ENCODE results near the gene RHBDL1.

Gene RHBDL1

DNA sequence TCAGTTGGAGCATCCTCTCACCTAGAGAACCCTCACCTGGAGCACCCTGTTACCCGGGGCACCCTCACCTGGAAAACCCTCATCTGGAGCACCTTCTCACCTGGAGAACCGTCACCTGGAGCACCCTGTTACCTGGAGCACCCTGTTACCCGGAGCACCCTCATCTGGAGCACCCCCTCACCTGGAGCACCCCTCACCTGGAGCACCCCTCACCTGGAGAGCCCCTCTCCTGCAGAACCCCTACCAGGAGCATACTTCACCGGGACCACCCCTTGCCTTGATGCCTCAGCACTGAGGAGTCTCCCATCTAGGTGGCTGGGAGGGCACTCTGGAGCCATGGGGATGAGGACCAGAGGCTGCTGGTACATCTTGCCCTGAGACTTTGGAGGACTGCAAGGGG is 33.5 kb downstream of the RHBDL1 start:
- no peak for DNase-seq

DNA sequence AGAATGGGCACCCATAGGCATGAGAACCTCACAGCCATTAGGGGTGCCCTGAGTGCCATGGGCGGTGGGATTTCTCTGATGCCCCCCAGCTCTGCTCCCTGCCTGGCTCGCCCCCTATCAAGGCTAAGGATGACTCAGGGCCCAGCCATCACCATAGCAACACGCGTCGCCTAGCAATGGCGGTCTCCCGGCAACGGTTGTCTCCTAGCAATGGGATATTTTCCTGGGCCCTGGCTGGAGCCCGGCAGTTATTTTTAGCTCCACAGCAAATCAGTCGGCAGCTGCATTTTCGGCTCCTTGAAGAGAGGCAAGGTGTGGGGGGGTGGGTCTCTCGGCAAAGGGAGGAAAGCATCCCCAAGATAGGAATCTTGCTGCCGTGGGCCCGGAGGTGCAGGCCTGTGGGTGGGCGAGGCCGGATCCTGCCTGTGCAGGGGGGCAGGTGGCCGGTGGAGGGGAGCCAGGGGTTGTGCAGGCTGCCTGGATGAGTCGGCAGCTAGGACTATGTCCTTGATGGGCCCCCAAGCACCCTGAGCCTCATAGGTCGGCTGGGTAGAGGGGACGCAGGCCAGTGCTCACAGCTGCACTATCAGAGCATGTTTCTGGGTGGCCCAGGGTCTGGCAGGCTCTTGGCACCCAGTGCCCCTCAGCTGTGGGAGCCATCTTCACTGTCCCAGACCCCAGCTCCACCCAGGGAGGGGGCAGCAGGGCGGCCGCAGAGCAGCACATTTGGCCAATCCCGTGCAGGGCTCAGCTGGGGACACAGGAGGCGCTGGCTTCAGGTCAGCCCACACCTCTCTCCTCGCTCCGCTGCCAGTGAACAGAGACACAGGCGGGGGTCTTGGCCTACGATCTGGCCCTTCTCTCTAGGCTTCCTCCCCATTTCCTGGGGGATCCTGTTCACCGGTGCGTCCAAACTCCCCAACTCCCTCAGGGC is 34.4 kb downstream of the RHBDL1 start:
- no peak for DNase-seq

DNA sequence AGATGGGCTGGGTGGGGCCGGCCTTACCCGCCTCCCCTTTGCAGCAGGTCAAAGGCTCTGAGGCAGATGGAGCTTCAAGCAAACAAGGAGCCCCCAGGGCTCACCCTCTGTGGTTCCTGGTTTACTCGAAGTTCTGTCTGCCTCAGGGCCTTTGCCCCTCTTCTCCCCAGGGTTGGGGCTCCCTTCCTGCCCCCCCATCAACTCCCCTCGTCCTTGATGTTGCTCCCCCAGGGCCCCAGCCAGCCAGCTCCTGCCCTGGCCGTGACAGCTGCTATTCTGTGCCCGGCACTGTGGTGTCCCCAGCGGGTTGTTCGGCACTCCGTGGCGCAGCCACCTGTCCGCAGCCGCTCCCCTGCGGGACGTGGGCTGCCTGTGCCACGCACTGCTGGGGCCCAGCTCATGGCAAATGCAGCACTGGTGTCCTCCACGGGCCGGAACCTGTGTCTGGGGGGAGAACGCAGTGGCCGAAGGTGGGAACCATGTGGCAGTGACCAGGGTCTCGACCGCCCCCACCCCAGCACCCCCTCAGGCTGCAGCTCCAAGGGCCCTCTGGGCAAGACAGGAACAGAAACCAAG is 35.1 kb downstream of the RHBDL1 start:
- no peak for DNase-seq

DNA sequence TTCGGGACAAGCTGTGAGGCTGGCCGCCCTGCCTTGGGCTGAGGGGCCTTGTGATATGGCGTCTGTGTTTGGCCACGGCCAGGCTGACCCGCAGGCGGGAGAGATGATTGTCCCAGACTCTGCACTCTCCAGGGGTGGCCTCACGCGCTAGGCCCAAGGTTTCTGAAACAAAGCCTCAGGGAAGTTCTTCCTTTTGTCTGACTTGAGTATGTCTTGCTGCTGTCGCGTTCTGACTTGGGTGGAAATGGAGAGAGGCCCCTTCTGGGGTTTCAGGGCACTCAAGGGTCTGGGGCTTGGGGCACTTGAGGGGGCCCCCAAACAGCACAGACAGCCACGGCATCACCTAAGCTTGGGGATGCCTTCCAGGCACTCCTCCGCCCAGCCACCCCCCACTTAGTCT is 35.6 kb downstream of the RHBDL1 start:
- no peak for DNase-seq

DNA sequence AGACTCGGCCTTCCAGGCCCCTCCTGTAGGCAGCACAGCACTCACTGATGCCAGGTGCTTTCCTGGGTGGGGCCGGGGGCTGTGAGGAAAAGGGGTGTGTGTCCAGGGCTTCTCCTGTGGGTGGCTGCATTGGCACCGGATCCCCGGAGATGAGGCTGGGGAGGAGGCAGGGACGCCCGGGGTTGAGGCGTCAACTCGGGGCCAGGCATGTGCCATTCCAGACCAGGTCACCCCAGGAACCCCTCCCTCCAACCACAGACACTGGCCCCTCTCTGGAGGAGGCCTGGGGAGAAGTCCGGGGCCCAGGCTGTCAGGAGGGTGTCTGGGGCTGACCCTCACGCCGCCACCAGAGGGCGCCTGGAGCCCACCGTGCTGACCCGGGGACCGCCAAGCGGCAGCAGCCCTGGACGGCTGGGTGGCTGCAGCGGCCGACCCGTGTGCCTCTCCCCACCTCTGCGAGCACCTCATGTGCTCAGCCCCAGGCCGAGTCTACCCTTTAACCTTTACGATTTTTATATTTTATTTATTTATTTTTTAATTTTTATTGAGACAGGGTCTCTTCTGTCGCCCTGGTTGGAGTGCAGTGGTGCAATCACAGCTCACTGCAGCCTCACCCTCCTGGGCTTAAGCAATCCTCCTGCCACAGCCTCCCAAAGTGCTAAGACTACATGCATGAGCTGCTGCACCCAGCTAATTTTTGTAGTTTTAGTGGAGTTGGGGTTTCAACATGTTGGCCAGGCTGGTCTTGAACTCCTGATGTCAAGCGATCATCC is 36.3 kb downstream of the RHBDL1 start:
- DNase-seq = peak; percentile 79 to 86

DNA sequence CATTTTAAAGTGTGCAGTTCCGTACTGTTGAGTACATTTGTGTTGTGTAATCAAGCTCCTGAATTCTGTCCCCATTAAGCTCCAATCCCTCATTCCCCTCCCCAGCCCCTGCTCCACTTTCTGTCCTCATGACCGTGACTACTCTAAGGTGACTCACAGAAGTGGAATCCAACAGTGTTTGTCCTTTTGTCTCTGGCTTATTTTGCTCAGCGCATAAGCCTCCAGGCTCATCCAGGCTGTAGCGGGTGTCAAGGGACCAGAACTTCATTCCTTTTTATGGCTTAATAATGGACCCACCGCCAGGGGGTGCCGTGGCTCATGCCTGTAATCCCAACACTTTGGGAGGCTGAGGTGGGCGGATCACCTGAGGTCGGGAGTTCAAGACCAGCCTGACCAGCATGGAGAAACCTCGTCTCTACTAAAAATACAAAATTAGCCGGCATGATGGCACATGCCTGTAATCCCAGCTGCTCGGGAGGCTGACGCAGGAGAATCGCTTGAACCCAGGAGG is 37.3 kb downstream of the RHBDL1 start:
- peak; percentile 61 to 63 for DNase-seq

DNA sequence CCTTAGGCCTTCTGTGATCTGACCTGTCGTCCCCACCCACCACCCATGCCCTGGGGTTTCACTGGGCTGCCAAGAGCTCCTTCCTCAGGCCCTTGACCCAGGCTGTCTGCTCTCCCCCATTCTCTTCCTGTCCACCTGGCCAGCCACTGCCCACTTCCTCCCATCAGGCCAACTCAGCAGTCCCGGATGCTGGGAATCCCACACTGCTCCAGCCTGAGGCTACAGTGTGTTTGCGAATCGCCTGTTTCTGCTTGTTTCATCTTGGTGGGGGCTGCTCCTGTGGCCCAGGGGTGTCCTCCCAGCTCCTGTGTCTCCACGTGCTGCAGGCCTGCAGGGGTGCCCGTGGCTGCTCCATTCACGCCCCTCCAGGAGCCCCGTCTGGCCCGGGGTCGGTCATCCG is 38.6 kb downstream of the RHBDL1 start:
- no peak for DNase-seq

DNA sequence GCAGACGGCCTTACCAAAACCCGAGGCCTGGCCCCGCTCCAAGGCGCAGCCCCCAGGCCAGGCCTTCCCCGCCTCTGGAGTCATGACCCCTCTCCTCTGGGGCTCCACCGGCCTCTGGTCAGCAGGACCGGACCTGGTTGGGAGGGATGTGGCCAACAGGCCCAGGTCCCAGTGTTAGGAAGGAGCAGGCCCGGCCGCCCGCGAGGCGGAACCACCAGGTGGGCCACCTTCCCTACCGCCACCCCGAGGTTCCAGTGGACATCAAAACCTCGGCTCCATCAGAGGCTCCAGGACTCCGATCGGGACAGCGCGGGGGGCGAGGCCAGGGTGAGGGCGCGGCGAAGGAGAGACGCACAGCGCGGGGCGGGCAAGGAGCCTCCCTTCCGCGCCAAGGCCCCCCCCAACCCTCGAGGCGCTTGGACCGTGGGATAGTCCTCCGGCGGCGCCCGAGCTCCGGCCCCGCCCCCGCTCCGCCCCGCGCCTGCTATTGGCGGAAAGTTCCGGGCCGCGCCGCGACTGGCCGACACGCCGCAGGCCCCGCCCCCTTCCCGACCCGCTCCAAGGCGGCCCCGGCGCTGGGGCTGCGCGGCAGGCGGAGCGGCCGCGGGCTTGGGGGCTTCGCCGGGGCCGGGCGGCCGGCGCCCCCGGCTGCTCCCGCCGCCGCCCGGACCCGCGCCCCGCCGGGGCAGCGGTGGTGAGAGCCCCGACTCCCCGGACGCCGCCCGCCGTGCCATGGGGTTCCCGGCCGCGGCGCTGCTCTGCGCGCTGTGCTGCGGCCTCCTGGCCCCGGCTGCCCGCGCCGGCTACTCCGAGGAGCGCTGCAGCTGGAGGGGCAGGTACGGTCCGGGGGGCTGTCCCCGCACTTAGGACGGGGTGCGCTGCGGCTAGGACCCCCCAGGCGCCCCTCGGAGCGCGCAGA is 39.3 kb downstream of the RHBDL1 start, which contains the start of gene METRN:
TSS of gene METRN (plus strand) at position 561 of the 919 bp plus-strand sequence. CDS start at position 733, 172 bp downstream.
- DNase-seq = peak; percentile 92

DNA sequence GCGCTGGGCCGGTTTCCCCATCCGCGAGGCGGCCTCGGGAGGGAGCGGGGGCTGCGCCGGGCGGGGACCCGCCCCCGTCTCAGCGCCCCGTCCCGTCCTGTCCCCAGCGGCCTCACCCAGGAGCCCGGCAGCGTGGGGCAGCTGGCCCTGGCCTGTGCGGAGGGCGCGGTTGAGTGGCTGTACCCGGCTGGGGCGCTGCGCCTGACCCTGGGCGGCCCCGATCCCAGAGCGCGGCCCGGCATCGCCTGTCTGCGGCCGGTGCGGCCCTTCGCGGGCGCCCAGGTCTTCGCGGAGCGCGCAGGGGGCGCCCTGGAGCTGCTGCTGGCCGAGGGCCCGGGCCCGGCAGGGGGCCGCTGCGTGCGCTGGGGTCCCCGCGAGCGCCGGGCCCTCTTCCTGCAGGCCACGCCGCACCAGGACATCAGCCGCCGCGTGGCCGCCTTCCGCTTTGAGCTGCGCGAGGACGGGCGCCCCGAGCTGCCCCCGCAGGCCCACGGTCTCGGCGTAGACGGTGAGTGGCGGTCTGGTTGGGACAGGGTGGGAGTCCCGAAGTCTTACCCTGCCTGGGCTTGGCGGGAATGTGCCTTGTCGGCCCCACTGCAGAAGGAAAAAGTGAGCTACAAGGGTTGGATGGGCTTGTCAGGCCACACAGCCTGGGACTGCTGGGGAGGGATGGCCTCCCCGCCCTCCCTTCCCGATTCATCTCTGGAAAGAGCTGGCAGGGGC is 40.2 kb downstream of the RHBDL1 start:
- no peak for DNase-seq

DNA sequence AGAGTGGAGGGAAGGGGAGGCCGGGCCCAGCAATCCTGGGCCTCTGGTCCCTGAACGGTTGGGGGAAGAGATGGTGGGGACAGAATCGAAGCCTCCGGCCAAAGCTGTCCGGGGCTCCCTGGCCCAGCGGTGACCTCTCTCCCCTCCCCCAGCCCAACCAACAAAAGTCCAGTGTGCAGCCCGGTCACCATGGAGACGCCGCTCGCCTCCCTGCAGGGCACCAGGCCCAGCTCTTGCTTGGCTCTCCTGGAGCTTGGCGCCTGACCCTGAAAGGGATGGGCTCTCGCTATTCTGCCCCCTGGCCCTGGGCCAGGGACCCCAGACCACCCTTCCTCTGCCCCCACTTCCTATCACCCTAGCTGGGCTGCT is 40.7 kb downstream of the RHBDL1 start:
- DNase-seq = no peak

DNA sequence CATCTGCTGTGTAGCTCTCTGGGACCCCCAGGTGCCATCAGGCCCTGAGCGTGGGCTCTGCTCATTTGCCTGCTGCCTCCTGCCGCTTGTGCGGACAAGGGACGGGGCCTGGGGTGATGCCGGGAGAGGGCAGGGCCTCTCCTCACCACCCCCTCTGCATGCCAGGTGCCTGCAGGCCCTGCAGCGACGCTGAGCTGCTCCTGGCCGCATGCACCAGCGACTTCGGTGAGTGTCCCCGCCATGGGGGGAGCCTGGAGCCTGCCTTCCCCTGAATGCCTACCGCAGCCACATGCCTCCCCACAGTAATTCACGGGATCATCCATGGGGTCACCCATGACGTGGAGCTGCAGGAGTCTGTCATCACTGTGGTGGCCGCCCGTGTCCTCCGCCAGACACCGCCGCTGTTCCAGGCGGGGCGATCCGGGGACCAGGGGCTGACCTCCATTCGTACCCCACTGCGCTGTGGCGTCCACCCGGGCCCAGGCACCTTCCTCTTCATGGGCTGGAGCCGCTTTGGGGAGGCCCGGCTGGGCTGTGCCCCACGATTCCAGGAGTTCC is 41.4 kb downstream of the RHBDL1 start:
- DNase-seq = no peak

DNA sequence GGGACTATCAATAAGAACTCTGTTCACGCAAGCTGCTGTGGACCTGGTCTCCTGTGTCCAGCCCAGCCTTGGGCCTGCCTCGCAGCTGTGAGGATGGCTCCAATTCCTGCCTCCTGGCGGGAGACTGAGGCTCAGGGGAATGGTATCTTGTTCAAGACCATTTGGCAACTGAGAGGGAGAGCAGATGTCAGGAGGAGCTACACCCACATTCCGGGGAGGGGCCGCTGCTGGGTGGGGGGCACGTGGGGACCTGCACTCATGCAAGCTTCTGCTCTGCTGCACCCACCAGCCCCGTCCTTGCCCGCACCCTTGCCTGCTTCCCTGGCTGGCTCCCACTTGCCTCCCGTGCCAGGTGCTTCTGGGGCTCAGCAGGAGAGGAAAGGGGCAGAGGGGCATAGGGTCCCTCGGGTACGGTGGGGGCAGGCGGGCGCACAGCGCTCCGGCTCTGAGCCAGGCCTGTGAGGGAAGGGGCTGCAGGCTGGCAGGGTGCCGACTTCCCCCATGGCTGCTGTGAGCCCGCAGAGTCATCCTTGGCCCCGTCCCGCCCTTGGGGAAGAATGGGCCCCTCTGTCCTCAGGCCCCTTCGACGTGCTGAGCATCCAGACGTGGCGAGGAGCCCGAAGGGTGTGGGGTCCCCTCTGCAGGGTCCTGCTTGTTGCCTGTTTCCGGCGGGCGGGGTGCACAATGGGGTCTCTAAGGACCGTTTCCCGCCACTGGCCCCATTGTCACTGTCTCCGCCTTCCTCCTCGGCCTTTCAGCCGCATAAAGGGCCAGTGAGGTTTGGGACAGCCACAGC is 42.2 kb downstream of the RHBDL1 start:
- no peak for DNase-seq

DNA sequence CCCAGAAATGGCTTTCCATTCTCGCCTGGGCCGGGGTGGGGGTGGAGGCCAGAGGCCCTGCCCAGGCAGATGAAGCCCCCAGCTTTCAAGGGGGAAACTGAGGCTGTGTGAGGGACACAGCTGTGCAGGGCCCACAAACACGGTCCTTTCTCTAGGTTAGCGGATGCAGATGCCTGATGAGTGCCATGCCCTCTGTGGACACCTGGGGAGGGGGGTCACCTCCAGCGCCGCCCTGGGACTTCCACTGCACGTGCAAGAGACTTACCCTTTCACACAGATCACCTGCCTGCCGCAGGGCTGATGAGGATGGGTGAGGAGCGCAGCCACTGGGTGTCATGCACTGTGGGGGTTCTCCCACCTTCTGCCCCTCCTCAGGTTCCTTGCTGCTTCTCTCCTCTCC is 42.9 kb downstream of the RHBDL1 start:
- DNase-seq = no peak

DNA sequence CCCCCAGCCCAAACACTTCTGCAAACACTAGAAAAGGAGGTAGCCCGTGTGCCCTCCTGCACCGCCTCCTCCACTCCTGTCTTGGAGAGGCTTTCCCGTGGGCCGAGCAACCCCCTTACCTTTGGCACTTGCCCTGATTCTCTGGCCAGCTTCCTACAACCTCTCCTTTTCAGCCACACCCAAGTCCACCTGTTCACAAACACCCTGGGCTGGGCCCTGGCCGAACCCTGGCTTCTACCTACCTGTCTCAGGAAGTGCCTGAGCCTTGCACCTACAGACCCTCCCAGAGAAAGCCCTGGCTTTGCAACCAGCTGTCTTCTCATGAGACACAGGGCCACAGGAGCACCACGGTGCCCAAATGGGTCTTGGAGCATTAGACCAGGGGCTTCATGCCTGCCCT is 43.5 kb downstream of the RHBDL1 start:
- no peak for DNase-seq

DNA sequence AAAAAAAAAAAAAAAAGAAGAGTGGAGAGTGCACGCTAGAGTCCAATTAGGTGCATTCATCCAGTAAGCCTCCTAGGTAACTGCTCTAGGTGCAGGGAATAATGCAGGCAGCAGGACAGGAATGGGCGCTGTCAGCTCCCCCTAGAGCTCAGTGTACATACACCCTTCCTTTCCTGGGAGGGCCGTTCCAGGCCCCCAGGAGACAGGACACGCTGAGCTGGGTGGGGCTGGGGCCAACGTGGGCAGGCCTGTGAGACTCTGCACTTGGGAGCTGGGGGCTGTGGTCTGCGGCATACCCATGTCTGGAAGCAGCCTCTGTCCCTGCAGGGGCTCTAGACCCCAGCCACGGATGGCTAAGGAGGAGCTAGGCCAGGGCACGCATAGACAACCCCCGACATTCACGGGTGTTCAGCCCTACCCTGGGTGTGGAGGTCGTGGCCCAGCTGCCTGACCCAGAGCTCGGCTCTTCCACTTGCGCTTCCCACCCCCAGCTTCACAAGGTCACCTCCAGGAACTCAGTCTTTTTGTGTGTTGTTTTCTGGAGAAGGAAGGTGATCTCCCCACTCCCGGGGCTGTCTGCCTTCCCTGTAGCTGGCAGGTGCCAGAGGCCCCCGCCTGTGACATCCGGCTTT is 44.5 kb downstream of the RHBDL1 start:
- DNase-seq = no peak

DNA sequence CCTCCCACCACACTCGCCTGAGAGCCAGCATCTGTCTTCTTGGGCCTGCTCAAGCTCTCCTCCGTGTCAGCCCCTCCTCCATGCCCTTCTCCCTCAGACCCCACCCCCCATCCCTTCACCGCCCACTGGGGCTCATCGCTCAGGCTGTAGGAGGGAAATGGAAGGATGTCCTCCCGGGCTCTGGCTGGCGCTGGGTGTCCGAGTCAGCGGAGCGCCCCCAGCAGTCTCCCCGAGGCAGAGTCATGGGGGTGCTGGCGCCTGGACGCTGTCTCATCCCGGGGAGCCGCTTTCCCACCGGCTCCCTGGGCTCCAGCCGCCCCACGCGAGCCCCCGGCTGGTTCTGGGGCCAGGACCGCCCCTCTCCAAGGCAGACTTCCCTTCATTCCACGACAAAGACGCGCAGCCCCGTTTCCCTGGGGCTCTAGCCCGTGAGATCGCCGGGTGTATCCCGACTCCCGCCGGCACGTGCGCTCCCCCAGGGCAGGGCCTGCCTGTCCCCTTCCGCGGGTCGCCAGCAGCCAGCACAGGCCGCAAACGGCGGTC is 45.0 kb downstream of the RHBDL1 start:
- DNase-seq = peak; percentile 42 to 49

DNA sequence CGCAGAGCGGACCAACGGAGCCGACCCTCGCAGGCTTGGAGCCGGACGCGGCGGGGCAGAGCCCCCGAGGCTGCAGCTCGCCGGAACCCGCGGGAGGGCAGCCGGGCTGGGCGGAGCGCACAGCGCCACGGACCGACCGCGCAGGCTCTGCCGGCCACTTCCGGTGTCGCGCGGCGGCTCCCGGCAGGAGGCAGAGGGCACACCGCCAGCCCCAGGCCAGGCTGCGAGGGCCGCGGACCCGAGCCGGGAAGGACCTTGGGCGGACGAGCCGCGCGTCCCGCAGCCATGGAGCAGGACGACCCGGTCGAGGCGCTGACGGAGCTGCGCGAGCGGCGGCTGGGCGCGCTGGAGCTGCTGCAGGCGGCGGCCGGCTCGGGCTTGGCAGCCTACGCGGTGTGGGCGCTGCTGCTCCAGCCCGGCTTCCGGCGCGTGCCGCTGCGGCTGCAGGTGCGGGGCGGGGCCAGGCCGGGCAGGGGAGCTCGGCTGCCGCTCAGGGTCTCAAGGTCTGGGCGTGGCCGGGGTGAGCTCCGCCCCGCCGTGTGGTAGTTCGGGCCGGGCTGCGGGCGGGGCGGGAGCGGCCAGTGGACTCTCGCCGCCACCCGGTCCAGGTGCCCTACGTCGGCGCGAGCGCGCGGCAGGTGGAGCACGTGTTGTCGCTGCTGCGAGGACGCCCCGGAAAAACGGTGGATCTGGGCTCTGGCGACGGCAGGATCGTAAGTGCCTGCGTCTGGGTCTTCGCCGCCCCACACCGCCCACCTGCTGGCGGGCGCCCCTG is 45.7 kb downstream of the RHBDL1 start, which contains the start of gene ANTKMT:
TSS of gene ANTKMT (plus strand) at position 157 of the 775 bp plus-strand sequence. CDS start at position 286, 129 bp downstream.
- DNase-seq = peak; percentile 63 to 69

DNA sequence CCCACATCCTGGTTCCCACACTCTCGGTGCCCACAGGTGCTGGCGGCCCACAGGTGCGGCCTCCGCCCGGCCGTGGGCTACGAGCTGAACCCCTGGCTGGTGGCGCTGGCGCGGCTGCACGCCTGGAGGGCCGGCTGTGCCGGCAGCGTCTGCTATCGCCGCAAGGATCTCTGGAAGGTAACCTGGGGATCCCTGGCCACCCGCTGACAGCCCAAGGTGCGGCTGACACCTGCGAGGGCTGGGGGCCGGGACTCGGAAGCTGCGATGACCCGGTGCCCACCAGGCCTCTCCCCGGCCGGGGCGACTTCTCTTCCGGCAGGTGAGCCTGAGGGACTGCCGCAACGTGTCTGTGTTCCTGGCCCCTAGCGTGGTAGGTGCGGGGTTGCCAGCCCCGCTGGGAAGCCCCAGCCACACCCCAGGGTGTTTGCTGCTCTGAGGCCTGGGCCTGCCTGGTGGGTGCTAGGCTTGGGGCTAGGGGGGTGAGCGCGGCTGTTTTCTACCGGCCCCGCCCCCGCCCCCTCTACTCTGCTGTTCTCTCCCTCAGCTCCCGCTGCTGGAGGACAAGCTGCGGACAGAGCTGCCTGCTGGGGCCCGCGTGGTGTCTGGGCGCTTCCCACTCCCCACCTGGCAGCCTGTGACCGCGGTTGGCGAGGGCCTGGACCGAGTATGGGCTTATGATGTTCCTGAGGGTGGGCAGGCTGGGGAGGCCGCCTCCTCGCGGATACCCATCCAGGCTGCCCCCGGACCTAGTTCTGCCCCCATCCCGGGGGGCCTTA is 46.5 kb downstream of the RHBDL1 start:
- DNase-seq = no peak
